ENCODE results near the gene DNAH9.
A peak's percentile ranks its signal among the peaks of the same experiment; 100 is the strongest.

DNAH9 gene

GRCh38 chr17:11990363-11990983 is 392.2 kb downstream of the DNAH9 start:
- no peak for DNase-seq

DNA sequence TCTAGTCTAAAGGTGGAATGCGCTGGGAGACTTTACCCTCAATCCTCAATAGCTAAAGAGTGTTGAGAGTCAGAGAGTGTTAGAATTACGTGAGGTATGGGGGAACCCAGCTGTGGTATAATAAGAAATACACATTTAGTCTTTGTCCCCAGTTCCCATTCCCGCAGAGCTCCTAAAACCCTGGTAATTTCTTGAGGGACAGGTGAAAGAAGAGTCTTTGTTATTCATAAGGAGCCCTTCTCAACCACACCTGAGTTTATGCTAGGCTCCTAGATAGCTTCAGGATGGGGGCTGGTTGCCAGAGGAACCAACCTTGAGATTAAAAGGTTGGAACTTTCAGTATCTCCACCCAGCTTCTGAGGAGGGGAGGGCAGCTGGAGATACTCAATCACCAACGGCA is 393.2 kb downstream of the DNAH9 start:
- DNase-seq, result no peak

GRCh38 chr17:11996722-11997146 is 398.5 kb downstream of the DNAH9 start:
- no peak for DNase-seq

DNA sequence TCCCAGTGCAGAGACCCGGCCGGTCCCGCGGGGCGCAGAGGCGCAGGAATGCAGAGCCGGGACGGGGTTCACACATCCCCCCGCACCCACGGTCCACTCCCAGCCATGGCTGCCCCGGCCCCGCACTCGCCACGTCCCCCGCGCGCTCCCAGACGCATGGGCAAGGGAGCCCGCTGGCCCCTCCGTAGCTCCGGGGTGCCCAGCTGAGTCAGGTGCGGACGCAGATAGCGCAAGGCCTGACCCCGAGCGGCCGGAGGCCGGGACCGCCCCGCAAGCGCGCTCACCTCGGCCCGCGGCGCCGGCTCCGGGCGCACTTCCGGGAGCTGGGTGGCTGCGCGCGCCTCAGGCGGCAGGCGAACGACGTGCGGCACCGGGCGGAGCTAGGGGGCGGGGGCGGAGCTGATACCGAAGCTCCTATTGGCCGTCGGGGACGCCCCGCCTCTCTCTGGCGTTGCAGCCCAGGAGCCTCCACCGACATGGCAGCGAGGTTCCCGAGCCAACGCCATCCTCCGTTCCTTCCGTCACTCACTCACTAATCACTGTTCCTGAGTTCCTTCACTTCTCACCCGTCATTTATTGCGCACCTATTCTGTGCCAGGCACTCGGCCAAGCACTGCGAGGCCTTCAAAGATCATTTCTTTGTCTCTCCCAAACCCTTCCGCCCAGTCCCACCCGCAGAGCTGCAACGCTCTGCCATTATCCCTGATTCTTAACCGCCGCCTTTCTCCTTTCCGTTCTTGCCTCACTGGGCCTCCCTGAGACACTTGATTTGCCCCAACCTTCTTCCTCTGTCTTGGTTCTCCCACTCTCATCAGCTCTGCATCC is 399.1 kb downstream of the DNAH9 start, which contains the start of gene ZNF18:
ZNF18 (minus strand) TSS at position 329 of the 825 bp plus-strand sequence. CDS start 4,646 bp downstream, outside the sequence.
- DNase-seq, result peak; percentile 94

- DNase-seq, result no peak
These were observed 399.6 kb downstream of the DNAH9 start for GRCh38 chr17:11997972-11998233.

- DNase-seq, result no peak
These were observed 401.4 kb downstream of the DNAH9 start for GRCh38 chr17:11999696-12000095.

DNA sequence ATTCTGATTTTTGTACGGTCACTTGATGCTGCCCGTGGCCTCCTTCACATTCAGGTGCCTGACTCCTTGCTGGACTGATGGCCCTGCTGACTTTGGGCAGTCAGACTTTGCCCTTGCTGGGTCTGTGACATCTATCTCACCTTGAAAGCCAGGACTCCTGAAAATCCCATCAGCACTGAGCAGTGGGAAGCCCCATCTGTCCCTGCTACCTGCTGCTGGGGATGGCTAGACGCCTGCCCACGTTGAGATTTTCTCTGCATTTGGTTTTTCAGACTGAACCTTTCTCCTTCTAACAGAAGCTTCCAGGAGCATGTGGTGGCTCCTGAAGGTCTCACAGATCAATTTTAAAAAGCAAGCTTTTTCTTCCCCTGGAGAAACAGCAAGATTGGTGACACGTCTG is 409.2 kb downstream of the DNAH9 start:
- no peak for DNase-seq

Measured in fibroblast of skin of abdomen (primary cell).